GM18870 (cell line): ENCODE measurements around the gene HAVCR1.
"Not testable (repeated sequence)": the region's sequence is repeated elsewhere in the genome, so short reads cannot be mapped to it uniquely, and the experiment has no call there.

ENCODE experiments used
- ATAC-seq: cut with Tn5 transposase; IDR thresholded peaks from one replicate; pipeline ENCODE4 v1.9.1; 2021; ENCODE audit warnings: moderate library complexity; ENCODE audit not compliant: unreplicated experiment

Gene HAVCR1

GRCh38 chr5:157051604-157052245, 7.2 kb downstream of the HAVCR1 start:
- no peak for ATAC-seq

DNA sequence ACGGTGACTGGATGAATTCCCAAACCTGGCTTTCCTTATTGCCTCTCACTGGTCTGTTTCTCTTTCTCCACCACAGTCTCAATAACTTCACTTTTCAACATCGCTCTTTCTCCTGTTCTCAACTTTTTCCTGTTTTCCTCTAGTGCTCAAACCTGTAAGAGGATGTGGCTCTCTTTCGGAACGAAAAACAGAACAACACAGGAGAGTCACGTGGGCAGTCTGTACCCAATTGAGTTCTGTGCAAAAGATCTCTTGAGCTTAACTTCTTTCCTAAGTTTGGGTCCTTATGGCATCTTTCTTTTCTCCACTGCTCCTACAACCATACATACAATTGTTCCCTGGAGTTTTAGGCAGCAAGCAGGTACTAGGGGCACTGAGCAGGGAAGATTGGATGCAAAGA, 8.9 kb downstream of the HAVCR1 start:
- no peak for ATAC-seq

DNA sequence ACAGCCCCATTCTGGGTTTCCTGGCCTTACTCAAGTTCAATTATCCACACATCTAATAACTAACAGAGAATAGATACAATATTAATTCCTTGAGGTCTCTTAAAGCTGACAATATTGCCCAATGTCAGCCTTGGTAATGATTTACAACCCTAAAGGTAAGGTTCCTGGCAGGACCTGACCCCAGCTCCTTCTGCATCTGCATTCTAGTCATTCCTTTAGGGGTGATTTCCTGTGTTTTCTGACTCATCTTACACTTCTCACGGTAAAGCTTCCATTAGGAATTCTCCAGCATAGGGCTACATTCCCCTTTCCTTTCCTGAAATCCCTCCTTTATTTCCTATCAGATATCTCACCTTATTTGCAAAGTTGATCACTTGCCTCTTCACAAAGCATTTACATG, 9.3 kb downstream of the HAVCR1 start:
- ATAC-seq, result no peak

GRCh38 chr5:157047898-157048297, 11.0 kb downstream of the HAVCR1 start:
- peak; percentile 40 for ATAC-seq

DNA sequence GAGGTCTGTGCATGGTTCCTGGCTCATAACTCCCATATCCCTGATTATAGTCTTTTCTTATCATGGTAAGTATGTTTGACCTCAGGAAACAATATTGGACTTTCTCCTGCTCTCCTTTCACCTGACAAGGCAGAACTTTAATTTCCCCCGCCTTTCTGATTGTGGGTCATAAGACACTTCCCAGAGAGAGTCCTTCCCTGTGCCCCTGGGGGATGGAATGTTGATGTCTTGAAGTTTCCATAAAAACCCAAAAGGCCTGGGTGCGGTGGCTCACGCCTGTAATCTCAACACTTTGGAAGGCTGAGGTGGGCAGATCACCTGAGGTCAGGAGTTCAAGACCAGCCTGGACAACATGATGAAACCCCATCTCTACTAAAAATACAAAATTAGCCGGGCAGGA, 11.9 kb downstream of the HAVCR1 start:
- not testable (repeated sequence) for ATAC-seq

GRCh38 chr5:157046041-157046440, 12.9 kb downstream of the HAVCR1 start:
- ATAC-seq, result no peak

DNA sequence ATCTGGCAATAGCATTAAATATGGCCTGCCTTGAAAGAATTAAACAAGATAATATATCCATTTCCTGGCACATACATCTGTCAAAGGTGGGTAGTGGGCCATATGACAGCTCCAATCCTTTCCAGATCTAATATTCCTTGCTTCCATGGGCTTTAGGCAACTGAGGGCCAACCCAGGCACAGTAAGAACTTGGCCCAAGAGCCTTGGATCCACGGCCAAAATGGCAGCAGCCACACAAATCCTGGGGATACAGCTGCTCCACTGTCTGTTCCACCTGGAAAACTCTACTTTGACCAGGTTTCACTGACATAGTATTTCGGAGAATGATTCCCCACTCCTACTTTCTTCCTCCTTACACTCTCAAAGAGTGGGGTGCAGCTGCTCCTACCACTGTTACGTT, 13.3 kb downstream of the HAVCR1 start:
- ATAC-seq, result no peak

GRCh38 chr5:157038568-157039187, 20.2 kb downstream of the HAVCR1 start:
- no peak for ATAC-seq

DNA sequence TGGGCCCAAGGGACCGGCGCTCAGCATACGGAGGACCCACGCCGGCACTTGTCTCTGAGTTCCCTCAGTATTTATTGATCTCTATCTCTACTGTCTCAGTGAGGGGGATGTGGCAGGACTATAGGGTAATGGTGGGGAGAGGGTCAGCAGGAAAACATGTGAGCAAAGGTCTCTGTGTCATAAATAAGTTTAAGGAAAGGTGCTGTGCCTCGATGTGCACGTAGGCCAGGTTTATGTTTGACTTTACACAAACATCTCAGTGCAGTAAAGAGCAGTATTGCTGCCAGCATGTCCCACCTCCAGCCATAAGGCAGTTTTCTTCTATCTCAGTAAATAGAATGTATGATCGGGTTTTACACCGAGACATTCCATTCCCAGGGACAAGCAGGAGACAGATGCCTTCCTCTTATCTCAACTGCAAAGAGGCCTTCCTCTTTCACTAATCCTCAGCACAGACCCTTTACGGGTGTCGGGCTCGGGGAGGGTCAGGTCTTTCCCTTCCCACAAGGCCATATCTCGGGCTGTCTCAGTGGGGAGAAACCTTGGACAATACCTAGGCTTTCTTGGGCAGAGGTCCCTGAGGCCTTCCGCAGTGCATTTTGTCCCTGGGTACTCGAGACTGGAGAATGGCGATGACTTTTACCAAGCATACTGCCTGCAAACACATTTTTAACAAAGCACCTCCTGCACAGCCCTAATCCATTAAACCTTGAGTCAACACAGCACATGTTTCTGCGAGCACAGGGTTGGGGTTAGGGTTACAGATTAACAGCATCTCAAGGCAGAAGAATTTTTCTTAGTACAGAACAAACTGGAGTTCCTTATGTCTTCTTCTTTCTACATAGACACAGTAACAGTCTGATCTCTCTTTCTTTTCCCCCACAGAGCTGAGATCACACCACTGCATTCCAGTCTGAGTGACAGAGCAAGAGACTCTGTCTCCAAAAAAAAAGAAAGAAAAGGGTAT, 24.5 kb downstream of the HAVCR1 start:
- ATAC-seq, result not testable (repeated sequence)

DNA sequence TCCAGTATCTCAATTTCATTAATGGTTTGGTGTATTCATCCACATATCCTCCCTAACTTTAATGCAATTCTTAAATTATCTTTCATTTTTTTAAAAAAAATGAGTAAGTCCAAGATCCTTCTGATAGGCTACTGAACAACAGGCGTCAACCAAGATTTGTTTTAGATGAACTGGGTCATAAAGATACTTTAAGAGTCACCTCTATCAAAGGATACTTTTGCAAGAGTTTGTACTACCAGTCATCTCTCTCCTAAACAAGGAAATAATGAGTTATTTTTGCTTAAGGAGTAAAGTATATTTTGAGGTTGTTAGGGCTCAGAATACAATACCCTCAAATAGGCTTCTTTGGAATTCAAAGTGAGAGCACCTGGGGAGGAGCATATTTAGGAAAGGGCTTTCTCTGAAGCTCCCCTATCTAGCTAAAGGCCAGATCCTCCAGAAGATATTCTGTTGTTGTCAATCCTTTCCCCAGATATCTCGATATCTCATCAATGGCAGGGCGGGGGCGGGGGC, 25.8 kb downstream of the HAVCR1 start:
- no peak for ATAC-seq

- no peak for ATAC-seq
These were observed 28.2 kb downstream of the HAVCR1 start for GRCh38 chr5:157030692-157031091.

GRCh38 chr5:157029457-157029856, 29.5 kb downstream of the HAVCR1 start:
- ATAC-seq, result peak; percentile 30

- ATAC-seq, result peak; percentile 98
These were observed 31.3 kb downstream of the HAVCR1 start for GRCh38 chr5:157027663-157028062.

- ATAC-seq, result no peak
These were observed 32.0 kb downstream of the HAVCR1 start for GRCh38 chr5:157026789-157027424.

GRCh38 chr5:157025093-157025698, 33.7 kb downstream of the HAVCR1 start:
- no peak for ATAC-seq

DNA sequence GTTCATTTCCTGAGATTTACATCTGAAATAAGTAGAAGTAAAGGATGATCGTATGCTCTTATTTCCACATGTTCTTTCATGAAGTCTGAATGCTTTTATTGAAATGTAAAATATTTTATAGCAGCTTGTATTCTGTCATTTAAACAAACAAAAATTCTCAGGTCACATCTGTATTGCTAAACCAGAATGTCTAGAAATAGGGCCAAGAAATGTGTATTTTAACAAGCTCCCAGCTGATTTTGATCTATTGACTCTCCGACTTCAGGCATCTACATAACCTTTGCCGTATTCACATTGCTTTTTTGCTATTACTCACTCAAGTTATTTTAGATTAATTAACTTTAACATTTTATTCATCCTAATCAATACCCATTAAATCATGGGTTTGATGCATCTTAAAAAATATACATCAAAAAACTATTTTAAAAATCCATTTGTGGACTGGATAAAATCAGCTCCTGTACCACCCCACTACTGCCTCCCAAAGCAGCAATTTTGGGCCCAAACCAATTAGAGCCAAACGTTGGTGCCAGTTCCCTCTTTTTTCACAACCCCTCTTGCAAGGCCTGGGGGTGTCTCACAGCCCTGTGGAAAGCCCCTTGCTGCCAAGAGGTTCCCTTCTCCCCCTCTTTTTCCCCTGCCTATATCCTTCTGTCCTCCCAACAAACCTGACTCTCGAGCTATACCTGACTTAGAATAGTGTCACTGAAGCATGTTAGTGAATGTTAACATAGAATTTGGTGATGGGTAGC, 34.5 kb downstream of the HAVCR1 start:
- no peak for ATAC-seq

DNA sequence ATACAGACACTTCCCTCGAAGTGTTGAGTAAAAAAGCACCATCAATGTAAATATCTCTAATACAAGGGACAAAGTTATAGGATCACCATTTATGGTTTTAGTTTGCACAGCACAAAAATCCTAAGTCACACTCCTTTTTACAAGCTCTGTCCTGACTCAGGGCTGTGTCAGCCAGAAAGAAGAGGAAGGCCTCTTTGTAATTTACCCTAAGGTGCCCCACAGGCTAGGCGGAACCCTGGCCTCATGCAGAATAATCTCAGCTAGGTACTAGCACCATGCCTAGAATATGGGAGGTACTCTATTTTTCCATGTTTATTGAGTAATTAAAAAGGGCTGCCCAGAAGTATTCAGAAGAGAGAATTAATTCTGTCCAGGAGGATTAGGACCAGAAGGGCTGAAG, 36.9 kb downstream of the HAVCR1 start:
- ATAC-seq, result no peak

- no peak for ATAC-seq
These were observed 38.2 kb downstream of the HAVCR1 start for GRCh38 chr5:157020511-157021222.

- ATAC-seq, result no peak
These were observed 38.9 kb downstream of the HAVCR1 start for GRCh38 chr5:157020002-157020401.
